ENCODE measurements around the gene TLCD3B.

TLCD3B gene

GRCh38 chr16:29995911-29996765 lies 34.9 kb downstream of the TLCD3B start, which contains the start of gene INO80E:
INO80E (plus strand) TSS chr16:29996241; CDS start chr16:29996311, 70 bp downstream.
- TF ChIP-seq, protein P1, sequence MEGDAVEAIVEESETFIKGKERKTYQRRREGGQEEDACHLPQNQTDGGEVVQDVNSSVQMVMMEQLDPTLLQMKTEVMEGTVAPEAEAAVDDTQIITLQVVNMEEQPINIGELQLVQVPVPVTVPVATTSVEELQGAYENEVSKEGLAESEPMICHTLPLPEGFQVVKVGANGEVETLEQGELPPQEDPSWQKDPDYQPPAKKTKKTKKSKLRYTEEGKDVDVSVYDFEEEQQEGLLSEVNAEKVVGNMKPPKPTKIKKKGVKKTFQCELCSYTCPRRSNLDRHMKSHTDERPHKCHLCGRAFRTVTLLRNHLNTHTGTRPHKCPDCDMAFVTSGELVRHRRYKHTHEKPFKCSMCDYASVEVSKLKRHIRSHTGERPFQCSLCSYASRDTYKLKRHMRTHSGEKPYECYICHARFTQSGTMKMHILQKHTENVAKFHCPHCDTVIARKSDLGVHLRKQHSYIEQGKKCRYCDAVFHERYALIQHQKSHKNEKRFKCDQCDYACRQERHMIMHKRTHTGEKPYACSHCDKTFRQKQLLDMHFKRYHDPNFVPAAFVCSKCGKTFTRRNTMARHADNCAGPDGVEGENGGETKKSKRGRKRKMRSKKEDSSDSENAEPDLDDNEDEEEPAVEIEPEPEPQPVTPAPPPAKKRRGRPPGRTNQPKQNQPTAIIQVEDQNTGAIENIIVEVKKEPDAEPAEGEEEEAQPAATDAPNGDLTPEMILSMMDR (IDR thresholded peaks at IDR 0.05; ENCODE audit: low read depth, low read length, missing control alignments) = no peak
- peak within 1 kb of the TSS; percentile 80 for H3K4me3 ChIP-seq (ENCODE audit: low read depth, low read length)
- DNase-seq (ENCODE audit: low read depth) = peak; percentile 91

GRCh38 chr16:29995324-29995910 lies 35.7 kb downstream of the TLCD3B start, which contains the start of gene HIRIP3:
HIRIP3 (minus strand) TSS chr16:29995617; CDS start chr16:29995605, 12 bp downstream.
- DNase-seq (ENCODE audit: low read depth) = peak; percentile 47
- TF ChIP-seq, protein P1 (IDR thresholded peaks at IDR 0.05; ENCODE audit: low read depth, low read length, missing control alignments) = no peak
- H3K4me3 ChIP-seq (ENCODE audit: low read depth, low read length) = peak within 1 kb of the TSS; percentile 80

- TF ChIP-seq, protein P1 (IDR thresholded peaks at IDR 0.05; ENCODE audit: low read depth, low read length, missing control alignments) = no peak
- peak overlapping the region; percentile 80 for H3K4me3 ChIP-seq (ENCODE audit: low read depth, low read length)
- DNase-seq (ENCODE audit: low read depth) = no peak
Observed at GRCh38 chr16:29994600-29995323, 36.3 kb downstream of the TLCD3B start.

DNA sequence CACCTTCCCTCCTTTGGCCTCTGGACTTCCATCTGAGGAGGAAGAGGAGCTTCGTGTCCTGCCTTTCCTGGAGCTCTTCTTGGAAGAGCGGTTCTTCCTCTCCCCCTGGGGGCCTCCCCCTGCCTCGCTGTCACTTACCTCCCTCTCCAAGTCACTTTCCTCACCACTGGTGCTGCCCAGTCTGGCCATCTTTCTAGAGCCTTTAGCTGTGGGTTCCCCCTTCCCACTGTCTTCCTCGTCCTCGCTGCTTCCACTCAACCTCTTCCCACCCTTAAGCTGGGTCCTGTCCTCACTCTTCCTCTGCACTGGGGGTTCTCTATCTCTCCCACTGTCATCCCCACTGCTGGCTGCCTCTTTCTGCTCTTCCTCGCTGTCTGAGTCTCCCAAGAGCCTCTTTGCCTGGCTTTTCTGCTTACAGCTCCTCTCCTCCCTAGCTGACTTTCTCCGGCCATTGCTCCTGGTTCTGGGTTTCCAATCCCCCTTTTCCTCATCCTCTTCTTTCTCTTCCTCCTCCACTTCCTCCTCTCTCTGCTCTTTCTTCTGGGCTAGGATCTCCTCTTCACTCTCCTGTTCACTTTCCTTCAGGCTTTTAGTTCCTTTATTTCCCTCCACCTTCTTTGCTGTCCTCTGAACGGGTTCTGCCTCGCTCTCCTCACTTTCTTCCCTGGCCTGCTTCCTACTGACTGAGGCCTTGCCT lies 37.0 kb downstream of the TLCD3B start:
- no peak for DNase-seq (ENCODE audit: low read depth)
- H3K4me3 ChIP-seq (ENCODE audit: low read depth, low read length) = peak overlapping the region; percentile 80; the same call in 1 of the 2 replicates
- TF ChIP-seq, protein P1 (IDR thresholded peaks at IDR 0.05; ENCODE audit: low read depth, low read length, missing control alignments) = no peak

- TF ChIP-seq, protein P1 (IDR thresholded peaks at IDR 0.05; ENCODE audit: low read depth, low read length, missing control alignments) = no peak
Observed at GRCh38 chr16:29993191-29993902, 37.7 kb downstream of the TLCD3B start.

More at GRCh38 chr16:29993191-29993902, 37.7 kb downstream of the TLCD3B start:
- H3K4me3 ChIP-seq (ENCODE audit: low read depth, low read length) = no peak overlapping the region
- DNase-seq (ENCODE audit: low read depth) = no peak

Measured in GM12864 (cell line).